Thyroid gland (tissue), 4 donors: ENCODE results near the gene POMP. TPM values are rescaled to one million over a fixed set of nuclear protein-coding genes. Genes with fewer than 3 reads are reported as not detected.

Experiments used
- DNase-seq, 2 donors: peaks; one replicate each; pipeline ENCODE4 v3.0.0-alpha.2; 2019
- H3K27ac ChIP-seq, 3 donors: fragments of 200-600 bp; sonication (generic); 1 replicate in 2 of 3; 2 replicates in 1 of 3; pipeline ENCODE4 v1.5.1; 2016 to 2019; ENCODE audit warnings: mild to moderate bottlenecking in 1 of 3, moderate library complexity in 1 of 3
- H3K27me3 ChIP-seq: fragments of 200-600 bp; sonication (generic); one replicate; pipeline ENCODE4 v1.5.1; 2019
- H3K36me3 ChIP-seq, 2 donors: fragments of 200-600 bp; sonication (generic); one replicate each; pipeline ENCODE4 v1.5.1; 2016 to 2019
- H3K4me1 ChIP-seq, 2 donors: fragments of 200-600 bp; sonication (generic); one replicate each; pipeline ENCODE4 v1.5.1; 2017 to 2019
- H3K4me3 ChIP-seq, 3 donors: fragments of 200-600 bp; sonication (generic); replicated peaks in 1 of 3; 1 replicate in 2 of 3; 2 replicates in 1 of 3; pipeline ENCODE4 v1.5.1; 2016; ENCODE audit warnings: mild to moderate bottlenecking in 1 of 3
- H3K9me3 ChIP-seq: fragments of 200-600 bp; sonication (generic); one replicate; pipeline ENCODE4 v1.5.1; 2017
- CTCF ChIP-seq, 6 experiments: fragments of 200-600 bp in 3 of 6; fragments of 450-650 bp in 3 of 6; sonication (generic) in 3 of 6; IDR thresholded peaks; one replicate each; pipeline ENCODE4 v1.5.1; 2016 to 2019; ENCODE audit warnings: antibody characterized with exemption in 6 of 6, mild to moderate bottlenecking in 2 of 6, inconsistent platforms in 1 of 6, moderate library complexity in 1 of 6
- POLR2A ChIP-seq, 2 donors: fragments of 450-650 bp; IDR thresholded peaks; one replicate each; pipeline ENCODE4 v1.6.1; 2017; ENCODE audit warnings: antibody characterized with exemption in 2 of 2, mild to moderate bottlenecking in 2 of 2, moderate library complexity in 1 of 2
- WGBS, 2 donors: methylation state at CpG; one replicate each; pipeline ENCODE4 v1.1.5; 2017; 5-methylcytosine and 5-hydroxymethylcytosine counted together
- intact Hi-C: fragments of 100-400 bp; cut with DNase I; formaldehyde crosslinking; loops from one replicate; pipeline ENCODE4 v1.15.1; 2023
- total RNA-seq, 4 donors: library from RNA; depleted of rRNA; stranded (reverse); fragments of >200 nt; gene quantifications; one replicate each; pipeline ENCODE4 v1.2.3, GENCODE V29; 2016

Gene POMP
- total RNA-seq, 4 donors from 2014 or later, result 23.3 to 70.0 (median 45.4) TPM

DNA sequence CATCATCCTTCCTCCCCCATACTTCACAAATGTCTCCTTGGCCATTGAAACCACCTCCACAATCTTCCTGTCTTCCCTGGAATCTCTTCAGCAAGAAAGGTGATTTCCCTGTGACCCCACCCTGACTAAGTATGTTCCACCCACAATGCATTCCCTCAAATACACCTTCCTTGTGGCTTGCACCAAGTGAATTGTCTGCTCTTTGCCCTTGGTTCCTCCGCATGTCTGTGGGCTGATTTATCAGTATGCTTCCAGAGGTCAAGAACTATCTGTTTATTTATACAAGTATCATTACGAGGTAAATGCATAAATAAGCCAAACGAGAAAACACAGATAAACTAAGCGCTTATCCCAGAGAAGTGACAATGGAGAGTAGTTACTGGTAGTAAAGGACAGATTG is 45.4 kb upstream of the POMP start:
- intact Hi-C loops, result no loop called here
- WGBS, 2 donors, result 85 to 86% methylated on average over 4 of the region's 4 CpGs

DNA sequence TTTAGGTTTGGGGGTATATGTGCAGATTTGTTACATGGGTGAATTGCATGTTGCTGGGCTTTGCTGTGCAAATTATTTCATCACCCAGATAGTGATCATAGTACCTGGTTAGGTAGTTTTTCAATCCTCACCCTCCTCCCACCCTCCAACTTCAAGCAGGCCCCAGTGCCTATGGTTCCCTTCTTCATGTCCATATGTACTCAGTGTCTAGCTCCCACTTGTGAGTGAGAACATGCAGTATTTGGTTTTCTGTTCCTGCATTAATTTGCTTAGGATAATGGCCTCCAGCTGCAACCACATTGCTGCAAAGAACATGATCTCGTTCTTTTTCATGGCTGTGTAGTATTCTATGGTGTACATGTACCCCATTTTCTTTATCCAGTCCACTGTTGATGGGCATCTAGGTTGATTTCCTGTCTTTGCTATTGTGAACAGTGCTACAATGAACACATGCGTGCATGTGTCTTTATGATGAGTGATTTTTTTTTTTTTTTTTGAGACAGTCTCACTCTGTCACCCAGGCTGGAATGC is 42.9 kb upstream of the POMP start:
- WGBS, 2 donors, result 94 to 96% methylated on average over 2 of the region's 2 CpGs
- DNase-seq, result no peak
- H3K4me3 ChIP-seq, result no peak overlapping the region
- no peak for TF ChIP-seq CTCF (IDR thresholded peaks at IDR 0.05)
- no peak for TF ChIP-seq POLR2A (IDR thresholded peaks at IDR 0.05)
- H3K4me1 ChIP-seq, result no peaks in the 10 kb centered on the region
- H3K27me3 ChIP-seq, result no peaks in the 10 kb centered on the region
- intact Hi-C loops, result no loop called here
- no peaks in the 10 kb centered on the region for H3K9me3 ChIP-seq
- no peaks in the 10 kb centered on the region for H3K36me3 ChIP-seq
- H3K27ac ChIP-seq, result no peak overlapping the region

More for the DNA sequence above, 45.4 kb upstream of the POMP start:
- DNase-seq, result no peak
- H3K27ac ChIP-seq, result no peak overlapping the region
- H3K9me3 ChIP-seq, result no peaks in the 10 kb centered on the region
- no peaks in the 10 kb centered on the region for H3K36me3 ChIP-seq
- H3K27me3 ChIP-seq, result no peaks in the 10 kb centered on the region
- TF ChIP-seq CTCF (IDR thresholded peaks at IDR 0.05) (no peak), POLR2A (IDR thresholded peaks at IDR 0.05) (no peak)
- no peaks in the 10 kb centered on the region for H3K4me1 ChIP-seq
- H3K4me3 ChIP-seq, result no peak overlapping the region

GRCh38 chr13:28618230-28618994 is 40.5 kb upstream of the POMP start:
- H3K27ac ChIP-seq, result no peak overlapping the region
- H3K36me3 ChIP-seq, result no peaks in the 10 kb centered on the region
- TF ChIP-seq POLR2A (IDR thresholded peaks at IDR 0.05) (no peak), CTCF (IDR thresholded peaks at IDR 0.05) (no peak)
- intact Hi-C loops, result no loop called here
- no peak overlapping the region for H3K4me3 ChIP-seq
- no peak for DNase-seq
- H3K27me3 ChIP-seq, result no peaks in the 10 kb centered on the region
- no peaks in the 10 kb centered on the region for H3K4me1 ChIP-seq
- H3K9me3 ChIP-seq, result no peaks in the 10 kb centered on the region
- 73 to 80% methylated on average over 31 of the region's 31 CpGs for WGBS, 2 donors

DNA sequence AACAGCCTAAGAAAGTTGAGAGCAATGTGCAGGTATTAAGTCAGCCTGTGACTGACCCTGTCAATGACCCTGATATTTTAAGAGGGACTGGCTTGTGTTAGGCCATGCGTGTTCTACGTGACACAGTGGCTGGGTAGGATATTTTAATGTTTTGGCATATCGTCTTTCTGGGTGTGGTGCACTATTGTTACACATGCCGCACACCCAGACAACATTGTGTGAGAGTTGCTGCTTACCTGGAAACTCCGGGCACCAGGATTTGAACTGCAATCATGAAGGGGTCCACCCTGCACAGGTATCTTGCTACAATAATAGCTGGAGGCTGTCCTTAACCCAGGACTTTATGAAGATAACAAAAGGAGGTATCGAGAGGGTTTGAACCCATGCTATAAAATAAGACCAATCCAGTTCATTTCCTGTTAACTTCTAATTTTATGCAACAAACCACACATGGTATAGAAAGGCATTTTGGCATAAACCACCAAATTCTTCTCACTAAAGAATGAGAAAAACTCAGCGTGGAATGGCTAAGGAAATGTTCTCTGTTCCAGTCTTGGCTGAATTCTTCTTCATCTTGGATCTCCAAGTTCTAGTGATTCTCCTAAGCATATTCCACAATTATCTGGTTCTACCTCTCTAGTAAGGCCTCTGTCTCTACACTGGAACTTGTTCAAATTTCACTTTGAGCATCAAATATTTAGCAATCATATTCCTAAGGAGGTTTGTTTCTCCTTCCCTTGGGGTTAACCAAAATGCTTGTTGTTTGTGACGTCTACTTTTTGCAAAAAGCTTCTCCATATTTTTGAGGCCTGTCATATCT is 38.7 kb upstream of the POMP start:
- H3K27me3 ChIP-seq, result no peaks in the 10 kb centered on the region
- H3K9me3 ChIP-seq, result no peaks in the 10 kb centered on the region
- DNase-seq, result no peak
- H3K4me1 ChIP-seq, result peaks cover 6 to 10% of the 10 kb centered on the region in 2 donors
- intact Hi-C loops, result no loop called here
- H3K4me3 ChIP-seq, result no peak overlapping the region
- no peaks in the 10 kb centered on the region for H3K36me3 ChIP-seq
- 84 to 93% methylated on average over 8 of the region's 8 CpGs for WGBS, 2 donors
- TF ChIP-seq POLR2A (IDR thresholded peaks at IDR 0.05) (no peak), CTCF (IDR thresholded peaks at IDR 0.05) (no peak)
- no peak overlapping the region for H3K27ac ChIP-seq

DNA sequence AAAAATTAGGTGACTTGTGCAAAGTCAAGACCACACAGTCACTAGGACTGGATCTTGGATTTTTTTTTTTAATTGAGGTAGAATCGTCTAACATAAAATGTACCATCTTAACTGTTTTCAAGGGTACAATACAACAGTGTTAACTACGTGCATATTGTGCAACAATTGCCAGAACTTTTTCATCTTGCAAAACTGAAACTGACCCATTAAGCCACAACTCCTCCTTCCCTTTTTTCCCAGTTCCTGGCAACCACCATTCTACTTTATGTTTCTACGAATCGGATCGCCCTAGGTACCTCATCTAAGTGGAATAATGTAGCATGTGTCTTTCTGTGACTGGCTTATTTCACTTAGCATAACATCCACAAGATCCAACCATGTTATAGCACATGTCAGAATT is 37.5 kb upstream of the POMP start:
- no peak for TF ChIP-seq CTCF (IDR thresholded peaks at IDR 0.05)
- TF ChIP-seq POLR2A (IDR thresholded peaks at IDR 0.05), result no peak
- no peaks in the 10 kb centered on the region for H3K27me3 ChIP-seq
- H3K36me3 ChIP-seq, result no peaks in the 10 kb centered on the region
- intact Hi-C loops, result no loop called here
- no peaks in the 10 kb centered on the region for H3K9me3 ChIP-seq
- 90 to 92% methylated on average over 5 of the region's 5 CpGs for WGBS, 2 donors
- H3K4me3 ChIP-seq, result no peak overlapping the region
- H3K27ac ChIP-seq, result no peak overlapping the region
- no peak for DNase-seq
- H3K4me1 ChIP-seq, result peaks cover 6 to 10% of the 10 kb centered on the region in 2 donors
